HCT116 (cell line): ENCODE data around the gene SRGAP3. TPM values are rescaled to one million over a fixed set of nuclear protein-coding genes. Genes with fewer than 3 reads are reported as not detected.
A peak's percentile ranks its signal among the peaks of the same experiment; 100 is the strongest.

Source experiments
- ATAC-seq: fragments of 200-7000 bp; cut with Tn5 transposase; 2 replicates; pipeline ENCODE4 v1.9.1; 2020; ENCODE audit warnings: mild to moderate bottlenecking, moderate library complexity
- BruUV-seq: library from RNA; stranded (reverse); fragments of 400-500 nt; replicated peaks from 2 replicates; lab custom pipeline; 2021; lab: Mats Ljungman, UMichigan
- CTCF ChIA-PET: fragments of 300-600 bp; sonication (Branson Sonifier 250); formaldehyde crosslinking; loops from one replicate; lab custom pipeline; 2021; ENCODE audit warnings: antibody characterized with exemption; lab: Charles Lee
- POLR2A ChIA-PET: fragments of 300-600, 350-600 bp; sonication (Branson Sonifier 250); formaldehyde crosslinking; loops from one replicate; lab custom pipeline; 2021; ENCODE audit warnings: antibody characterized with exemption; lab: Charles Lee
- RAD21 ChIA-PET, 2 experiments: fragments of 300-600 bp; sonication (Branson Sonifier 250); formaldehyde crosslinking; loops; one replicate each; lab custom pipeline; 2023; ENCODE audit warnings: low total read pairs in 2 of 2; ENCODE audit not compliant: uncharacterized antibody in 2 of 2, unreplicated experiment in 2 of 2, low non-redundant PET in 1 of 2; lab: Charles Lee
- DNase-seq: peaks from one replicate; pipeline ENCODE4 v3.0.0-alpha.2; 2010; ENCODE audit warnings: low read depth, low spot score
- H2AFZ ChIP-seq: fragments of 200-600 bp; shearing (Covaris generic), sonication (generic); 2 replicates; pipeline ENCODE4 v1.6.1; 2017; ENCODE audit warnings: low read depth, mixed run types, mixed read lengths, antibody characterized with exemption, low read length; ENCODE audit not compliant: poor library complexity, severe bottlenecking
- H3K27ac ChIP-seq: 2 replicates; pipeline ENCODE4 v1.5.1; 2012; ENCODE audit warnings: low read depth, low read length
- H3K27me3 ChIP-seq: fragments of 200-600 bp; sonication (generic); 2 replicates; pipeline ENCODE4 v1.6.1; 2016; ENCODE audit warnings: mixed run types, low read length, mixed read lengths; ENCODE audit not compliant: insufficient read depth
- H3K36me3 ChIP-seq, 2 experiments: fragments of 200-500 bp in 1 of 2; fragments of 200-600 bp in 1 of 2; sonication (Bioruptor generic) in 1 of 2; sonication (generic) in 1 of 2; 2 replicates each; pipeline versions ENCODE4 v1.5.1 to v1.6.1; 2014 to 2016; ENCODE audit warnings: low read length in 2 of 2, inconsistent platforms in 1 of 2, mixed read lengths in 1 of 2, mixed run types in 1 of 2; ENCODE audit not compliant: insufficient read depth in 2 of 2, control insufficient read depth in 1 of 2
- H3K4me1 ChIP-seq, 2 experiments: fragments of 200-600 bp in 1 of 2; sonication (generic) in 1 of 2; 2 replicates each; pipeline versions ENCODE4 v1.5.1 to v1.6.1; 2012 to 2017; ENCODE audit warnings: low read length in 2 of 2, inconsistent platforms in 1 of 2, mild to moderate bottlenecking in 1 of 2, mixed read lengths in 1 of 2, mixed run types in 1 of 2, moderate library complexity in 1 of 2; ENCODE audit not compliant: insufficient read depth in 2 of 2, control insufficient read depth in 1 of 2
- H3K4me2 ChIP-seq: fragments of 200-600 bp; sonication (generic); 2 replicates; pipeline ENCODE4 v1.6.1; 2017; ENCODE audit warnings: mixed run types, low read length, mixed read lengths
- H3K4me3 ChIP-seq, 2 experiments: fragments of 200-600 bp in 1 of 2; sonication (generic) in 1 of 2; replicated peaks in 1 of 2; 2 replicates each; pipeline ENCODE4 v1.5.1; 2011 to 2016; ENCODE audit warnings: low read length in 2 of 2, control low read depth in 1 of 2, low read depth in 1 of 2, mild to moderate bottlenecking in 1 of 2, mixed read lengths in 1 of 2, mixed run types in 1 of 2
- H3K79me2 ChIP-seq: fragments of 200-600 bp; sonication (generic); 2 replicates; pipeline ENCODE4 v1.6.1; 2017; ENCODE audit warnings: mild to moderate bottlenecking, mixed run types, low read length, moderate library complexity, mixed read lengths; ENCODE audit not compliant: insufficient read depth
- H3K9ac ChIP-seq: fragments of 200-600 bp; sonication (generic); 2 replicates; pipeline ENCODE4 v1.6.1; 2016; ENCODE audit warnings: low read length, mixed read lengths
- H3K9me2 ChIP-seq: fragments of 200-600 bp; sonication (generic), shearing (Covaris generic); 2 replicates; pipeline ENCODE4 v1.6.1; 2017; ENCODE audit warnings: mixed run types, mild to moderate bottlenecking, moderate library complexity; ENCODE audit not compliant: insufficient read depth
- H3K9me3 ChIP-seq, 2 experiments: fragments of 200-500 bp in 1 of 2; fragments of 200-600 bp in 1 of 2; sonication (Bioruptor generic) in 1 of 2; sonication (generic) in 1 of 2; 2 replicates each; pipeline ENCODE4 v1.6.1; 2014 to 2017; ENCODE audit warnings: low read length in 2 of 2, mixed read lengths in 2 of 2, inconsistent platforms in 1 of 2, low read depth in 1 of 2, mild to moderate bottlenecking in 1 of 2, mixed run types in 1 of 2, moderate library complexity in 1 of 2; ENCODE audit not compliant: control insufficient read depth in 1 of 2, insufficient read depth in 1 of 2
- H4K20me1 ChIP-seq: fragments of 200-600 bp; sonication (generic), shearing (Covaris generic); 2 replicates; pipeline ENCODE4 v1.6.1; 2017; ENCODE audit warnings: mixed run types, mild to moderate bottlenecking, moderate library complexity; ENCODE audit not compliant: insufficient read depth
- CBX3 ChIP-seq: IDR thresholded peaks from 2 replicates; pipeline ENCODE4 v1.6.1; 2012; ENCODE audit warnings: low read depth
- CEBPB ChIP-seq: IDR thresholded peaks from 2 replicates; pipeline ENCODE4 v1.6.1; 2012; ENCODE audit warnings: low read depth
- EZH2phosphoT487 ChIP-seq: fragments of 200-600 bp; IDR thresholded peaks from 2 replicates; pipeline ENCODE4 v1.6.1; 2018; ENCODE audit warnings: antibody characterized with exemption, borderline replicate concordance
- FOSL1 ChIP-seq: IDR thresholded peaks from 2 replicates; pipeline ENCODE4 v1.6.1; 2012; ENCODE audit warnings: low read depth
- TCF7L2 ChIP-seq: IDR thresholded peaks from 2 replicates; pipeline ENCODE4 v1.7.0; 2011; ENCODE audit warnings: borderline replicate concordance, inconsistent platforms; ENCODE audit not compliant: insufficient read depth, insufficient read length; ENCODE audit errors: extremely low read depth
- YY1 ChIP-seq: IDR thresholded peaks from 2 replicates; pipeline ENCODE4 v1.6.1; 2011; ENCODE audit warnings: low read length, low read depth, moderate library complexity, mild to moderate bottlenecking; ENCODE audit not compliant: insufficient replicate concordance; ENCODE audit errors: extremely low read depth
- ZFX ChIP-seq: fragments of 450-650 bp; IDR thresholded peaks from 2 replicates; pipeline ENCODE4 v1.6.1; 2017
- intact Hi-C: fragments of 100-400 bp; cut with micrococcal nuclease; formaldehyde crosslinking; loops from 2 replicates; pipeline ENCODE4 v1.10.0; 2022
- total RNA-seq: library from RNA; stranded (reverse); gene quantifications from one replicate; pipeline ENCODE4 v1.2.1, GENCODE V29; 2021; ENCODE audit not compliant: unreplicated experiment
- TF ChIP-seq, protein P1 (sequence below), 3 experiments: fragments of 200-600 bp in 1 of 3; sonication (generic) in 1 of 3; IDR thresholded peaks in 2 of 3; conservative IDR thresholded peaks in 1 of 3; 2 replicates each; pipeline ENCODE4 v1.5.1; 2012 to 2017; ENCODE audit warnings: low read depth in 2 of 3, low read length in 2 of 3, antibody characterized with exemption in 1 of 3, borderline replicate concordance in 1 of 3, control low read depth in 1 of 3, mild to moderate bottlenecking in 1 of 3, mixed read lengths in 1 of 3, mixed run types in 1 of 3, moderate library complexity in 1 of 3; ENCODE audit not compliant: insufficient read depth in 1 of 3
- TF ChIP-seq, protein P2 (sequence below): IDR thresholded peaks from 2 replicates; pipeline ENCODE4 v1.6.1; 2011; ENCODE audit warnings: mild to moderate bottlenecking, low read length, moderate library complexity; ENCODE audit not compliant: insufficient replicate concordance; ENCODE audit errors: extremely low read depth
- TF ChIP-seq, protein P3 (sequence below): IDR thresholded peaks from 2 replicates; pipeline ENCODE4 v1.6.1; 2012

The SRGAP3 gene
- total RNA-seq, 1 experiment from 2014 or later = 8.3 TPM

- no peaks in the 10 kb centered on the region for H4K20me1 ChIP-seq
- H3K79me2 ChIP-seq = no peaks in the 10 kb centered on the region
- H3K9me3 ChIP-seq = no peaks in the 10 kb centered on the region
- ChIA-PET CTCF (no interaction called here), POLR2A (no interaction called here), RAD21 (no interaction called here)
- H3K9me2 ChIP-seq = no peaks in the 10 kb centered on the region
- TF ChIP-seq, protein P1, sequence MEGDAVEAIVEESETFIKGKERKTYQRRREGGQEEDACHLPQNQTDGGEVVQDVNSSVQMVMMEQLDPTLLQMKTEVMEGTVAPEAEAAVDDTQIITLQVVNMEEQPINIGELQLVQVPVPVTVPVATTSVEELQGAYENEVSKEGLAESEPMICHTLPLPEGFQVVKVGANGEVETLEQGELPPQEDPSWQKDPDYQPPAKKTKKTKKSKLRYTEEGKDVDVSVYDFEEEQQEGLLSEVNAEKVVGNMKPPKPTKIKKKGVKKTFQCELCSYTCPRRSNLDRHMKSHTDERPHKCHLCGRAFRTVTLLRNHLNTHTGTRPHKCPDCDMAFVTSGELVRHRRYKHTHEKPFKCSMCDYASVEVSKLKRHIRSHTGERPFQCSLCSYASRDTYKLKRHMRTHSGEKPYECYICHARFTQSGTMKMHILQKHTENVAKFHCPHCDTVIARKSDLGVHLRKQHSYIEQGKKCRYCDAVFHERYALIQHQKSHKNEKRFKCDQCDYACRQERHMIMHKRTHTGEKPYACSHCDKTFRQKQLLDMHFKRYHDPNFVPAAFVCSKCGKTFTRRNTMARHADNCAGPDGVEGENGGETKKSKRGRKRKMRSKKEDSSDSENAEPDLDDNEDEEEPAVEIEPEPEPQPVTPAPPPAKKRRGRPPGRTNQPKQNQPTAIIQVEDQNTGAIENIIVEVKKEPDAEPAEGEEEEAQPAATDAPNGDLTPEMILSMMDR (IDR thresholded peaks at IDR 0.05 in 2 of 3, conservative IDR thresholded peaks at IDR 0.05 in 1 of 3; ENCODE audit: borderline replicate concordance in 1 of 3, insufficient read depth in 1 of 3, low read depth in 2 of 3, low read length in 2 of 3) = peak in 2 of 3 experiments; percentile 27 to 29; a peak in 3 of 6 replicates
- TF ChIP-seq YY1 = no peak
- H3K4me1 ChIP-seq = no peaks in the 10 kb centered on the region
- H3K36me3 ChIP-seq = no peaks in the 10 kb centered on the region
- intact Hi-C loops = no loop called here
- no peak; the same call in 1 of the 2 replicates for ATAC-seq
- H3K4me3 ChIP-seq = no peak overlapping the region
- H3K27me3 ChIP-seq = no peaks in the 10 kb centered on the region
- no peak overlapping the region for H3K4me2 ChIP-seq
- no TSS peak for BruUV-seq
- no peak for DNase-seq
- H3K27ac ChIP-seq = no peak overlapping the region
- no peak overlapping the region for H2AFZ ChIP-seq
- H3K9ac ChIP-seq = no peak overlapping the region
Observed at GRCh38 chr3:9111417-9111816, 138.0 kb downstream of the SRGAP3 start.

DNA sequence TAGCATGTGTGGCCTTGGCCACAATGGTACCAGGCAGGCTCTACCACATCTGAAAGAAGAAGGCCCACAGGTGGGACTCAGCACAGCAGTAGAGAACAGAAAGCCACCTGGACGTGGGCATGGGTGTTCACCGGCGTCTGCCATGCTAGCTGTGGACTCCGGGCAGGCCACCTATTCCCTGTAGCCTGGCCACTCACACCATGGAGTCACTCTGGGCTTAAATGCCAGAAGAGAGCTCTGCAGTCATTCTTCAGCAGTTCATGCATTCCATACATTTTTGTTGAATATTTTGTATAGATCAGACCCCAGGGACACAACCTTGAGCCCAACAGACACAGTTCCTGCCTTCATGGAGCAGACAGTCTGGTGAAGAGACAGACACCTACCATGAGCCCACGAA is 138.6 kb downstream of the SRGAP3 start:
- H3K27me3 ChIP-seq = no peaks in the 10 kb centered on the region
- no TSS peak for BruUV-seq
- no peak overlapping the region for H3K4me2 ChIP-seq
- H3K9me3 ChIP-seq = no peaks in the 10 kb centered on the region
- ChIA-PET RAD21 (no interaction called here), CTCF (no interaction called here), POLR2A (no interaction called here)
- no peaks in the 10 kb centered on the region for H3K36me3 ChIP-seq
- H3K79me2 ChIP-seq = no peaks in the 10 kb centered on the region
- intact Hi-C loops = no loop called here
- no peaks in the 10 kb centered on the region for H3K9me2 ChIP-seq
- H3K27ac ChIP-seq = no peak overlapping the region
- ATAC-seq (no peak), DNase-seq (no peak)
- H3K9ac ChIP-seq = no peak overlapping the region
- H3K4me1 ChIP-seq = no peaks in the 10 kb centered on the region
- H3K4me3 ChIP-seq = no peak overlapping the region
- H2AFZ ChIP-seq = no peak overlapping the region
- no peak for TF ChIP-seq ZFX
- TF ChIP-seq, protein P2, sequence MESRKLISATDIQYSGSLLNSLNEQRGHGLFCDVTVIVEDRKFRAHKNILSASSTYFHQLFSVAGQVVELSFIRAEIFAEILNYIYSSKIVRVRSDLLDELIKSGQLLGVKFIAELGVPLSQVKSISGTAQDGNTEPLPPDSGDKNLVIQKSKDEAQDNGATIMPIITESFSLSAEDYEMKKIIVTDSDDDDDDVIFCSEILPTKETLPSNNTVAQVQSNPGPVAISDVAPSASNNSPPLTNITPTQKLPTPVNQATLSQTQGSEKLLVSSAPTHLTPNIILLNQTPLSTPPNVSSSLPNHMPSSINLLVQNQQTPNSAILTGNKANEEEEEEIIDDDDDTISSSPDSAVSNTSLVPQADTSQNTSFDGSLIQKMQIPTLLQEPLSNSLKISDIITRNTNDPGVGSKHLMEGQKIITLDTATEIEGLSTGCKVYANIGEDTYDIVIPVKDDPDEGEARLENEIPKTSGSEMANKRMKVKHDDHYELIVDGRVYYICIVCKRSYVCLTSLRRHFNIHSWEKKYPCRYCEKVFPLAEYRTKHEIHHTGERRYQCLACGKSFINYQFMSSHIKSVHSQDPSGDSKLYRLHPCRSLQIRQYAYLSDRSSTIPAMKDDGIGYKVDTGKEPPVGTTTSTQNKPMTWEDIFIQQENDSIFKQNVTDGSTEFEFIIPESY = no peak
- no peak for TF ChIP-seq EZH2phosphoT487
- TF ChIP-seq, protein P3, sequence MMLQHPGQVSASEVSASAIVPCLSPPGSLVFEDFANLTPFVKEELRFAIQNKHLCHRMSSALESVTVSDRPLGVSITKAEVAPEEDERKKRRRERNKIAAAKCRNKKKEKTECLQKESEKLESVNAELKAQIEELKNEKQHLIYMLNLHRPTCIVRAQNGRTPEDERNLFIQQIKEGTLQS = no peak
- no peak for TF ChIP-seq CEBPB
- no peak for TF ChIP-seq FOSL1
- TF ChIP-seq TCF7L2 = no peak
- TF ChIP-seq, protein P1 (IDR thresholded peaks at IDR 0.05 in 2 of 3, conservative IDR thresholded peaks at IDR 0.05 in 1 of 3; ENCODE audit: borderline replicate concordance in 1 of 3, insufficient read depth in 1 of 3, low read depth in 2 of 3, low read length in 2 of 3) = no peak
- no peak for TF ChIP-seq CBX3
- no peaks in the 10 kb centered on the region for H4K20me1 ChIP-seq
